HepG2 (cell line): ENCODE data around the gene FAM20C. TPM values are rescaled to one million over a fixed set of nuclear protein-coding genes. Genes with fewer than 3 reads are reported as not detected.

Source experiments
- CCDC6 ChIP-seq: sonication (generic); formaldehyde crosslinking; IDR thresholded peaks from 2 replicates; pipeline ENCODE4 v1.8.1; 2022; ENCODE audit warnings: mild to moderate bottlenecking, missing genetic modification reagents, moderate library complexity
- FOXO1 ChIP-seq: sonication (generic); formaldehyde crosslinking; IDR thresholded peaks from 2 replicates; pipeline ENCODE4 v1.4.0; 2020; ENCODE audit warnings: missing genetic modification reagents
- HMG20B ChIP-seq: conservative IDR thresholded peaks from 2 replicates; pipeline ENCODE4 v1.6.1; 2016; ENCODE audit warnings: missing genetic modification reagents, missing compliant biosample characterization
- HNF4A ChIP-seq: sonication (generic); formaldehyde crosslinking; IDR thresholded peaks from 2 replicates; pipeline ENCODE4 v1.4.0; 2020; ENCODE audit warnings: missing genetic modification reagents
- MYPOP ChIP-seq: sonication (generic); formaldehyde crosslinking; IDR thresholded peaks from 2 replicates; pipeline ENCODE4 v1.8.1; 2023; ENCODE audit warnings: mild to moderate bottlenecking, moderate library complexity, missing genetic modification reagents
- NCOR1 ChIP-seq: fragments of 200-600 bp; sonication (generic); IDR thresholded peaks from 2 replicates; pipeline ENCODE4 v1.7.0; 2017; ENCODE audit warnings: antibody characterized with exemption, low read length, borderline replicate concordance
- REPIN1 ChIP-seq: sonication (generic); formaldehyde crosslinking; IDR thresholded peaks from 2 replicates; pipeline ENCODE4 v1.8.0; 2022; ENCODE audit warnings: missing genetic modification reagents, low read depth, mild to moderate bottlenecking, borderline replicate concordance
- RXRB ChIP-seq: IDR thresholded peaks from 2 replicates; pipeline ENCODE4 v1.6.1; 2016; ENCODE audit warnings: borderline replicate concordance, missing genetic modification reagents, missing compliant biosample characterization
- SOX13 ChIP-seq, 3 experiments: fragments of 450-650 bp in 1 of 3; sonication (generic) in 1 of 3; formaldehyde crosslinking in 1 of 3; IDR thresholded peaks in 2 of 3; conservative IDR thresholded peaks in 1 of 3; 2 replicates each; pipeline versions ENCODE4 v1.5.0 to v1.6.1; 2016 to 2020; ENCODE audit warnings: antibody characterized with exemption in 1 of 3, mild to moderate bottlenecking in 1 of 3, missing compliant biosample characterization in 1 of 3, missing genetic modification reagents in 1 of 3, moderate library complexity in 1 of 3
- SOX5 ChIP-seq: IDR thresholded peaks from 2 replicates; pipeline ENCODE4 v1.6.1; 2016; ENCODE audit warnings: borderline replicate concordance
- TARDBP ChIP-seq: sonication (generic); formaldehyde crosslinking; IDR thresholded peaks from 2 replicates; pipeline ENCODE4 v1.8.0; 2022; ENCODE audit warnings: mild to moderate bottlenecking, missing genetic modification reagents
- XRCC5 ChIP-seq: fragments of 200-400 bp; formaldehyde crosslinking; optimal IDR thresholded peaks from 2 replicates; pipeline ENCODE3; 2017; ENCODE audit warnings: mild to moderate bottlenecking, low read length
- ZNF224 ChIP-seq: sonication (generic); formaldehyde crosslinking; IDR thresholded peaks from 2 replicates; pipeline ENCODE4 v1.5.0; 2020; ENCODE audit warnings: mild to moderate bottlenecking, missing genetic modification reagents
- ZNF780A ChIP-seq: sonication (generic); formaldehyde crosslinking; IDR thresholded peaks from 2 replicates; pipeline ENCODE4 v1.8.0; 2022; ENCODE audit warnings: mild to moderate bottlenecking, missing genetic modification reagents, moderate library complexity
- ZNF781 ChIP-seq: sonication (generic); formaldehyde crosslinking; IDR thresholded peaks from 2 replicates; pipeline ENCODE4 v1.5.1; 2020; ENCODE audit warnings: borderline replicate concordance, mild to moderate bottlenecking, missing genetic modification reagents; ENCODE audit errors: not compliant biosample characterization
- polyA plus RNA-seq, 8 experiments: library from polyadenylated mRNA; depleted of rRNA in 3 of 8; stranded (reverse) in 7 of 8; unstranded in 1 of 8; fragments of >200 nt; fragmentation: Illumina TruSeq in 4 of 8; extraction: Trizol in 4 of 8; gene quantifications; 2 replicates each; pipeline versions ENCODE4 v1.2.1 to v1.2.3, GENCODE V29; 2011 to 2016; ENCODE audit warnings: low read depth in 4 of 8, missing spikeins in 1 of 8, mixed read lengths in 1 of 8; ENCODE audit not compliant: insufficient read depth in 1 of 8
- total RNA-seq, 5 experiments: library from RNA; depleted of rRNA; stranded (reverse); fragments of >200 nt; fragmentation: Illumina TruSeq; extraction: Trizol; gene quantifications; 2 replicates each; pipeline ENCODE4 v1.2.3, GENCODE V29; 2016; ENCODE audit warnings: low read depth in 1 of 5
- TF ChIP-seq, protein P1 (sequence below): sonication (generic); formaldehyde crosslinking; IDR thresholded peaks from 2 replicates; pipeline ENCODE4 v1.4.0; 2020; ENCODE audit warnings: missing genetic modification reagents
- TF ChIP-seq, protein P2 (sequence below): sonication (generic); formaldehyde crosslinking; IDR thresholded peaks from 2 replicates; pipeline ENCODE4 v1.9.0; 2022; ENCODE audit warnings: missing genetic modification reagents, mild to moderate bottlenecking, borderline replicate concordance
- TF ChIP-seq, protein P3 (sequence below): sonication (generic); formaldehyde crosslinking; IDR thresholded peaks from 2 replicates; pipeline ENCODE4 v1.4.0; 2020; ENCODE audit warnings: missing genetic modification reagents, borderline replicate concordance
- TF ChIP-seq, protein P4 (sequence below): sonication (generic); formaldehyde crosslinking; IDR thresholded peaks from 2 replicates; pipeline ENCODE4 v1.5.0; 2020; ENCODE audit warnings: missing genetic modification reagents

The FAM20C gene
- total and polyA plus RNA-seq, 2 of the 13 experiments (the other 11 are each of a cell fraction or from before 2014, with no cell fraction given), result 11.9 to 19.9 TPM

GRCh38 chr7:219581-220150, 27.3 kb downstream of the FAM20C start (continued):
- TF ChIP-seq TARDBP (CRISPR knock-in tag), result peak; percentile 79
- TF ChIP-seq HMG20B (CRISPR knock-in tag), result peak; percentile 47; the same call in 1 of the 2 replicates
- TF ChIP-seq, protein P1, sequence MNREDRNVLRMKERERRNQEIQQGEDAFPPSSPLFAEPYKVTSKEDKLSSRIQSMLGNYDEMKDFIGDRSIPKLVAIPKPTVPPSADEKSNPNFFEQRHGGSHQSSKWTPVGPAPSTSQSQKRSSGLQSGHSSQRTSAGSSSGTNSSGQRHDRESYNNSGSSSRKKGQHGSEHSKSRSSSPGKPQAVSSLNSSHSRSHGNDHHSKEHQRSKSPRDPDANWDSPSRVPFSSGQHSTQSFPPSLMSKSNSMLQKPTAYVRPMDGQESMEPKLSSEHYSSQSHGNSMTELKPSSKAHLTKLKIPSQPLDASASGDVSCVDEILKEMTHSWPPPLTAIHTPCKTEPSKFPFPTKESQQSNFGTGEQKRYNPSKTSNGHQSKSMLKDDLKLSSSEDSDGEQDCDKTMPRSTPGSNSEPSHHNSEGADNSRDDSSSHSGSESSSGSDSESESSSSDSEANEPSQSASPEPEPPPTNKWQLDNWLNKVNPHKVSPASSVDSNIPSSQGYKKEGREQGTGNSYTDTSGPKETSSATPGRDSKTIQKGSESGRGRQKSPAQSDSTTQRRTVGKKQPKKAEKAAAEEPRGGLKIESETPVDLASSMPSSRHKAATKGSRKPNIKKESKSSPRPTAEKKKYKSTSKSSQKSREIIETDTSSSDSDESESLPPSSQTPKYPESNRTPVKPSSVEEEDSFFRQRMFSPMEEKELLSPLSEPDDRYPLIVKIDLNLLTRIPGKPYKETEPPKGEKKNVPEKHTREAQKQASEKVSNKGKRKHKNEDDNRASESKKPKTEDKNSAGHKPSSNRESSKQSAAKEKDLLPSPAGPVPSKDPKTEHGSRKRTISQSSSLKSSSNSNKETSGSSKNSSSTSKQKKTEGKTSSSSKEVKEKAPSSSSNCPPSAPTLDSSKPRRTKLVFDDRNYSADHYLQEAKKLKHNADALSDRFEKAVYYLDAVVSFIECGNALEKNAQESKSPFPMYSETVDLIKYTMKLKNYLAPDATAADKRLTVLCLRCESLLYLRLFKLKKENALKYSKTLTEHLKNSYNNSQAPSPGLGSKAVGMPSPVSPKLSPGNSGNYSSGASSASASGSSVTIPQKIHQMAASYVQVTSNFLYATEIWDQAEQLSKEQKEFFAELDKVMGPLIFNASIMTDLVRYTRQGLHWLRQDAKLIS (CRISPR knock-in tag), result no peak
- peak; percentile 32; the same call in 1 of the 2 replicates for TF ChIP-seq NCOR1
- TF ChIP-seq ZNF780A (CRISPR knock-in tag), result no peak
- no peak for TF ChIP-seq SOX13 (IDR thresholded peaks at IDR 0.05)
- TF ChIP-seq SOX13 (CRISPR knock-in tag; conservative IDR thresholded peaks at IDR 0.05 in 1 of 2, IDR thresholded peaks at IDR 0.05 in 1 of 2), result peak in 1 of 2 experiments; percentile 78; a peak in 2 of 4 replicates
- TF ChIP-seq MYPOP (CRISPR knock-in tag), result peak; percentile 56; the same call in 1 of the 2 replicates
- peak; percentile 79 for TF ChIP-seq FOXO1
- TF ChIP-seq ZNF224 (CRISPR knock-in tag), result no peak
- peak; percentile 72 for TF ChIP-seq ZNF781 (CRISPR knock-in tag)
- TF ChIP-seq, protein P2, sequence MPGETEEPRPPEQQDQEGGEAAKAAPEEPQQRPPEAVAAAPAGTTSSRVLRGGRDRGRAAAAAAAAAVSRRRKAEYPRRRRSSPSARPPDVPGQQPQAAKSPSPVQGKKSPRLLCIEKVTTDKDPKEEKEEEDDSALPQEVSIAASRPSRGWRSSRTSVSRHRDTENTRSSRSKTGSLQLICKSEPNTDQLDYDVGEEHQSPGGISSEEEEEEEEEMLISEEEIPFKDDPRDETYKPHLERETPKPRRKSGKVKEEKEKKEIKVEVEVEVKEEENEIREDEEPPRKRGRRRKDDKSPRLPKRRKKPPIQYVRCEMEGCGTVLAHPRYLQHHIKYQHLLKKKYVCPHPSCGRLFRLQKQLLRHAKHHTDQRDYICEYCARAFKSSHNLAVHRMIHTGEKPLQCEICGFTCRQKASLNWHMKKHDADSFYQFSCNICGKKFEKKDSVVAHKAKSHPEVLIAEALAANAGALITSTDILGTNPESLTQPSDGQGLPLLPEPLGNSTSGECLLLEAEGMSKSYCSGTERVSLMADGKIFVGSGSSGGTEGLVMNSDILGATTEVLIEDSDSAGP, result peak; percentile 45; the same call in 1 of the 2 replicates
- peak; percentile 62 for TF ChIP-seq HNF4A (CRISPR knock-in tag)
- peak; percentile 82 for TF ChIP-seq CCDC6 (CRISPR knock-in tag)
- TF ChIP-seq, protein P3, sequence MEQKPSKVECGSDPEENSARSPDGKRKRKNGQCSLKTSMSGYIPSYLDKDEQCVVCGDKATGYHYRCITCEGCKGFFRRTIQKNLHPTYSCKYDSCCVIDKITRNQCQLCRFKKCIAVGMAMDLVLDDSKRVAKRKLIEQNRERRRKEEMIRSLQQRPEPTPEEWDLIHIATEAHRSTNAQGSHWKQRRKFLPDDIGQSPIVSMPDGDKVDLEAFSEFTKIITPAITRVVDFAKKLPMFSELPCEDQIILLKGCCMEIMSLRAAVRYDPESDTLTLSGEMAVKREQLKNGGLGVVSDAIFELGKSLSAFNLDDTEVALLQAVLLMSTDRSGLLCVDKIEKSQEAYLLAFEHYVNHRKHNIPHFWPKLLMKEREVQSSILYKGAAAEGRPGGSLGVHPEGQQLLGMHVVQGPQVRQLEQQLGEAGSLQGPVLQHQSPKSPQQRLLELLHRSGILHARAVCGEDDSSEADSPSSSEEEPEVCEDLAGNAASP, result peak; percentile 36; the same call in 1 of the 2 replicates
- TF ChIP-seq XRCC5, result peak; percentile 15
- peak; percentile 50; the same call in 1 of the 2 replicates for TF ChIP-seq RXRB (CRISPR knock-in tag)
- TF ChIP-seq REPIN1, result 0 out of 2 replicates have a peak, but pooled peaks have one; percentile 67
- TF ChIP-seq SOX5 (CRISPR knock-in tag), result peak; percentile 69; the same call in 1 of the 2 replicates
- TF ChIP-seq, protein P4, sequence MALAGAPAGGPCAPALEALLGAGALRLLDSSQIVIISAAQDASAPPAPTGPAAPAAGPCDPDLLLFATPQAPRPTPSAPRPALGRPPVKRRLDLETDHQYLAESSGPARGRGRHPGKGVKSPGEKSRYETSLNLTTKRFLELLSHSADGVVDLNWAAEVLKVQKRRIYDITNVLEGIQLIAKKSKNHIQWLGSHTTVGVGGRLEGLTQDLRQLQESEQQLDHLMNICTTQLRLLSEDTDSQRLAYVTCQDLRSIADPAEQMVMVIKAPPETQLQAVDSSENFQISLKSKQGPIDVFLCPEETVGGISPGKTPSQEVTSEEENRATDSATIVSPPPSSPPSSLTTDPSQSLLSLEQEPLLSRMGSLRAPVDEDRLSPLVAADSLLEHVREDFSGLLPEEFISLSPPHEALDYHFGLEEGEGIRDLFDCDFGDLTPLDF (CRISPR knock-in tag), result no peak
